Stomach (tissue), 4 donors: Measurements from ENCODE around the gene ADSS1.

Experiments
- CTCF ChIP-seq, 7 experiments: fragments of 450-650 bp in 4 of 7; fragments of 200-600 bp in 3 of 7; sonication (generic) in 3 of 7; IDR thresholded peaks; one replicate each; pipeline ENCODE4 v1.5.1; 2016 to 2019; ENCODE audit warnings: antibody characterized with exemption in 7 of 7, control low read depth in 2 of 7, mild to moderate bottlenecking in 1 of 7
- POLR2A ChIP-seq, 4 donors: fragments of 450-650 bp; IDR thresholded peaks; one replicate each; pipeline ENCODE4 v1.6.1; 2016; ENCODE audit warnings: antibody characterized with exemption in 4 of 4, control low read depth in 2 of 4, mild to moderate bottlenecking in 1 of 4, moderate library complexity in 1 of 4

- no peak for TF ChIP-seq POLR2A (IDR thresholded peaks at IDR 0.05)
- TF ChIP-seq CTCF (IDR thresholded peaks at IDR 0.05) = no peak
Observed at GRCh38 chr14:104788161-104788818, 64.3 kb downstream of the ADSS1 start.
